Fibroblast of gingiva (primary cell): ENCODE data around the gene PTX3.

Source experiments
- DNase-seq: peaks from one replicate; pipeline ENCODE4 v3.0.0-alpha.2; 2011; ENCODE audit warnings: low read depth

The PTX3 gene

GRCh38 chr3:157436583-157437291, at the start of gene PTX3:
Gene PTX3 (plus strand): TSS chr3:157436850. CDS start chr3:157436934, 84 bp downstream.
- peak; percentile 96 for DNase-seq

GRCh38 chr3:157387708-157388435, 48.8 kb upstream of the PTX3 start:
- DNase-seq: no peak

- DNase-seq: no peak
Observed at GRCh38 chr3:157388976-157389375, 47.7 kb upstream of the PTX3 start.

GRCh38 chr3:157390713-157391515, 45.7 kb upstream of the PTX3 start:
- peak; percentile 14 for DNase-seq

GRCh38 chr3:157392104-157392503, 44.5 kb upstream of the PTX3 start:
- DNase-seq: no peak

GRCh38 chr3:157393113-157393512, 43.5 kb upstream of the PTX3 start:
- no peak for DNase-seq

GRCh38 chr3:157394411-157394810, 42.2 kb upstream of the PTX3 start:
- DNase-seq: no peak

- DNase-seq: no peak
Observed at GRCh38 chr3:157398598-157398997, 38.1 kb upstream of the PTX3 start.

GRCh38 chr3:157404381-157404780, 32.3 kb upstream of the PTX3 start:
- no peak for DNase-seq

GRCh38 chr3:157405457-157405856, 31.2 kb upstream of the PTX3 start:
- DNase-seq: peak; percentile 34

- peak; percentile 55 for DNase-seq
Observed at GRCh38 chr3:157406394-157406793, 30.3 kb upstream of the PTX3 start.

- DNase-seq: no peak
Observed at GRCh38 chr3:157407769-157408168, 28.9 kb upstream of the PTX3 start.

- no peak for DNase-seq
Observed at GRCh38 chr3:157408499-157409149, 28.0 kb upstream of the PTX3 start.

- DNase-seq: no peak
Observed at GRCh38 chr3:157409516-157409915, 27.1 kb upstream of the PTX3 start.

- no peak for DNase-seq
Observed at GRCh38 chr3:157410945-157411344, 25.7 kb upstream of the PTX3 start.

GRCh38 chr3:157412323-157412855, 24.3 kb upstream of the PTX3 start:
- DNase-seq: no peak

GRCh38 chr3:157414861-157415260, 21.8 kb upstream of the PTX3 start:
- DNase-seq: no peak

- no peak for DNase-seq
Observed at GRCh38 chr3:157416347-157417087, 20.1 kb upstream of the PTX3 start.

- DNase-seq: no peak
Observed at GRCh38 chr3:157417247-157417646, 19.4 kb upstream of the PTX3 start.

GRCh38 chr3:157418104-157418503, 18.5 kb upstream of the PTX3 start:
- DNase-seq: no peak

- DNase-seq: no peak
Observed at GRCh38 chr3:157420606-157421130, 16.0 kb upstream of the PTX3 start.
